ENCODE results near the gene BAIAP2L2.

DNA sequence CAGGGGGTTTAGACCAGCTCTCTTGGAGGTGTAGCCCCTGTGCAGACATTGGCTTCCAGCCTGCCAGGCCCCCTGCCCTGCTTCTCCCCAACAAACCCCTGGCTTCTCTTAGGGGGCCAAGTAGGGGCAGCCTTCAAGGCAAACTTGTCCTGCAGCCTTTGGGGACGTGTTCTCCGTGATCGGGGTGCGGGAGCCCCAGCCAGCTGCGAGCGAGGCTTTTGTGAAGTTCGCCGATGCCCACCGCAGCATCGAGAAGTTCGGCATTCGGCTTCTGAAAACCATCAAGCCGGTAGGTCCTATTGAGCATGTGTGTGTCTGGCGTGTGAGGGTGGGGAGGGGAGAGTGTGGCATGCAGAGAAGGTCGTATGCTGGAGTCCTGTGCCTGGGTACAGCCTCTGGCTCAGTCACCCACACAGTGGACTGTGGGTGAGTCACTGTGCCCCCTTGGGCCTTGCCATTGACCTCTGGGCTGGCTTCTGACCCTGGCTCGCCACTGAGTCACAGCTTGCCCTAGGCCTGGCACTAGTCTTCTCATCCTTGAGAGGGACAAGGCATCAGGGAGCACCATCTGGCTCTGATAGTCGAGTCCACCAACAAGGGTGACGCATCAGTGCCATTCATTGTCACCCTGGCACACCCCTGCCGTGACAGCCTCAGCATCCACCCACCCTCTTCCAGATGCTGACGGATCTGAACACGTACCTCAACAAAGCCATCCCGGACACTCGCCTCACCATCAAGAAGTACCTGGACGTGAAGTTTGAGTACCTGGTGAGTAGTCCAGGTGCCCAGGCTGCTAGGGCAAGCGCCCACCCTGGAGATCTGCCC is 37.9 kb downstream of the BAIAP2L2 start:
- TF ChIP-seq CTCF (IDR thresholded peaks at IDR 0.05; ENCODE audit: insufficient read depth, low read length) (no peak), POLR2AphosphoS5 (IDR thresholded peaks at IDR 0.05; ENCODE audit: low read depth) (no peak)

Measured in HL-60 (cell line).